A673 (cell line): Measurements from ENCODE around the gene SPNS1. TPM values are rescaled to one million over a fixed set of nuclear protein-coding genes. Genes with fewer than 3 reads are reported as not detected.

Experiments
- BruUV-seq: library from RNA; stranded (reverse); fragments of 400-500 nt; replicated peaks from 2 replicates; lab custom pipeline; 2021; lab: Mats Ljungman, UMichigan
- CTCF ChIA-PET: fragments of 300-600 bp; sonication (Branson Sonifier 250); formaldehyde crosslinking; loops from one replicate; lab custom pipeline; 2022; ENCODE audit warnings: antibody characterized with exemption; lab: Charles Lee
- POLR2A ChIA-PET: fragments of 300-600 bp; sonication (Branson Sonifier 250); formaldehyde crosslinking; loops from one replicate; lab custom pipeline; 2022; ENCODE audit warnings: antibody characterized with exemption; ENCODE audit not compliant: low non-redundant PET; lab: Charles Lee
- DNase-seq: peaks from one replicate; pipeline ENCODE4 v3.0.0-alpha.2; 2015; ENCODE audit warnings: low spot score
- H3K27ac ChIP-seq: fragments of 200-600 bp; sonication (generic); 2 replicates; pipeline ENCODE4 v1.5.1; 2016; ENCODE audit warnings: mixed run types, low read depth, mild to moderate bottlenecking, mixed read lengths, antibody characterized with exemption, low read length; ENCODE audit not compliant: poor library complexity, severe bottlenecking
- H3K27me3 ChIP-seq: fragments of 200-600 bp; sonication (generic); replicated peaks from 2 replicates; pipeline ENCODE4 v1.6.1; 2017; ENCODE audit warnings: mixed run types, low read depth, mild to moderate bottlenecking, mixed read lengths, antibody characterized with exemption, low read length; ENCODE audit not compliant: insufficient read depth, poor library complexity
- H3K36me3 ChIP-seq: fragments of 200-600 bp; sonication (generic); 2 replicates; pipeline ENCODE4 v1.6.1; 2016; ENCODE audit warnings: mixed run types, mild to moderate bottlenecking, mixed read lengths, antibody characterized with exemption, low read length; ENCODE audit not compliant: insufficient read depth, poor library complexity, severe bottlenecking
- H3K4me1 ChIP-seq: fragments of 200-600 bp; sonication (generic); 2 replicates; pipeline ENCODE4 v1.6.1; 2017; ENCODE audit warnings: mixed run types, mild to moderate bottlenecking, mixed read lengths, antibody characterized with exemption, low read length; ENCODE audit not compliant: insufficient read depth, poor library complexity, severe bottlenecking
- H3K4me3 ChIP-seq: fragments of 200-600 bp; sonication (generic); 2 replicates; pipeline ENCODE4 v1.5.1; 2016; ENCODE audit warnings: low read depth, mixed run types, mild to moderate bottlenecking, mixed read lengths, low read length; ENCODE audit not compliant: poor library complexity, severe bottlenecking
- H3K9me3 ChIP-seq: fragments of 200-600 bp; sonication (generic); 2 replicates; pipeline ENCODE4 v1.6.1; 2016; ENCODE audit warnings: mixed run types, low read depth, mild to moderate bottlenecking, mixed read lengths, antibody characterized with exemption, low read length; ENCODE audit not compliant: poor library complexity, severe bottlenecking
- EZH2 ChIP-seq: fragments of 200-600 bp; sonication (generic); IDR thresholded peaks from 2 replicates; pipeline ENCODE4 v1.6.1; 2017; ENCODE audit warnings: borderline replicate concordance, low read depth, mild to moderate bottlenecking, mixed read lengths, antibody characterized with exemption, low read length; ENCODE audit not compliant: poor library complexity, severe bottlenecking
- intact Hi-C: fragments of 100-400 bp; cut with micrococcal nuclease; formaldehyde crosslinking; loops from one replicate; pipeline ENCODE4 v1.10.0; 2022; ENCODE audit not compliant: unreplicated experiment
- total RNA-seq: library from RNA; stranded (reverse); gene quantifications from 2 replicates; pipeline ENCODE4 v1.2.3, GENCODE V29; 2021
- TF ChIP-seq, protein P1 (sequence below): fragments of 300-800, 200-600 bp; sonication (generic); conservative IDR thresholded peaks from 2 replicates; pipeline ENCODE4 v1.5.1; 2017; ENCODE audit warnings: low read depth, mild to moderate bottlenecking, antibody characterized with exemption, low read length, moderate library complexity, mixed read lengths

Gene SPNS1
- total RNA-seq, 1 experiment from 2014 or later = 46.3 TPM

DNA sequence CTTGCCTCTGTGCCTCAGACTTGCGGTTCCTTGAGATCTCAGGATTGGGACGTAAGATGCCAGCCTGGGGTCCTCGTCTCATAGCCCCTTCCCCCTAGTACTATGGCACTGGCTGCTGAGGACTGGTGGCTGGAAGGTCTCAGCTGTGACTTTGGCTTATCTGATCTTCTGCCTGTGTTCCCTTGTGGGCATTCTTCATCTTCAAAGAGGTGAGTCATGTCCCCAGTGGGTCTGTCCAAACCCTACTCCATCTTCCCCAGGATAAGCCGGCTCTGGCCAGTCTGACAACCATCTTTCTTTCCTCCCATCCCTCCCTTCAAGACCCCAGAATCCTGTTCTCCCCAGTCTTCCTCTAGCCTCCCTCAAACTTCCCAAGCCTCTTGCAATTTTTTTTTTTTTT lies 39.2 kb upstream of the SPNS1 start:
- BruUV-seq = no TSS peak
- no peak for TF ChIP-seq EZH2
- TF ChIP-seq, protein P1, sequence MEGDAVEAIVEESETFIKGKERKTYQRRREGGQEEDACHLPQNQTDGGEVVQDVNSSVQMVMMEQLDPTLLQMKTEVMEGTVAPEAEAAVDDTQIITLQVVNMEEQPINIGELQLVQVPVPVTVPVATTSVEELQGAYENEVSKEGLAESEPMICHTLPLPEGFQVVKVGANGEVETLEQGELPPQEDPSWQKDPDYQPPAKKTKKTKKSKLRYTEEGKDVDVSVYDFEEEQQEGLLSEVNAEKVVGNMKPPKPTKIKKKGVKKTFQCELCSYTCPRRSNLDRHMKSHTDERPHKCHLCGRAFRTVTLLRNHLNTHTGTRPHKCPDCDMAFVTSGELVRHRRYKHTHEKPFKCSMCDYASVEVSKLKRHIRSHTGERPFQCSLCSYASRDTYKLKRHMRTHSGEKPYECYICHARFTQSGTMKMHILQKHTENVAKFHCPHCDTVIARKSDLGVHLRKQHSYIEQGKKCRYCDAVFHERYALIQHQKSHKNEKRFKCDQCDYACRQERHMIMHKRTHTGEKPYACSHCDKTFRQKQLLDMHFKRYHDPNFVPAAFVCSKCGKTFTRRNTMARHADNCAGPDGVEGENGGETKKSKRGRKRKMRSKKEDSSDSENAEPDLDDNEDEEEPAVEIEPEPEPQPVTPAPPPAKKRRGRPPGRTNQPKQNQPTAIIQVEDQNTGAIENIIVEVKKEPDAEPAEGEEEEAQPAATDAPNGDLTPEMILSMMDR = no peak
- ChIA-PET CTCF (no interaction called here), POLR2A (no interaction called here)
- DNase-seq = no peak
- Histone ChIP-seq H3K9me3 (no peaks in the 10 kb centered on the region), H3K27ac (no peak overlapping the region), H3K4me1 (peaks cover 12% of the 10 kb centered on the region), H3K36me3 (no peaks in the 10 kb centered on the region), H3K4me3 (no peak overlapping the region), H3K27me3 (no peaks in the 10 kb centered on the region)
- intact Hi-C loops = no loop called here

GRCh38 chr16:28935924-28936783 lies 38.4 kb upstream of the SPNS1 start:
- peaks cover 5% of the 10 kb centered on the region for H3K4me1 ChIP-seq
- BruUV-seq = no TSS peak
- no peaks in the 10 kb centered on the region for H3K9me3 ChIP-seq
- POLR2A ChIA-PET = no interaction called here
- H3K4me3 ChIP-seq = peak overlapping the region; percentile 22
- CTCF ChIA-PET = interaction anchor here (1.0 kb wide), 1 partner anchor 9 kb away, joined by 6 read pairs; no protein-coding TSS in a partner anchor
- H3K27me3 ChIP-seq = no peaks in the 10 kb centered on the region
- intact Hi-C loops = no loop called here
- TF ChIP-seq, protein P1 = no peak
- no peak for TF ChIP-seq EZH2
- peak; percentile 87 for DNase-seq
- H3K27ac ChIP-seq = no peak overlapping the region
- H3K36me3 ChIP-seq = no peaks in the 10 kb centered on the region

GRCh38 chr16:28936784-28937155 lies 37.8 kb upstream of the SPNS1 start:
- TF ChIP-seq, protein P1 = no peak
- no peak for TF ChIP-seq EZH2
- BruUV-seq = no TSS peak
- POLR2A ChIA-PET = no interaction called here
- Histone ChIP-seq H3K27ac (no peak overlapping the region), H3K4me1 (peaks cover 5% of the 10 kb centered on the region), H3K9me3 (no peaks in the 10 kb centered on the region), H3K27me3 (no peaks in the 10 kb centered on the region), H3K36me3 (no peaks in the 10 kb centered on the region), H3K4me3 (no peak overlapping the region)
- CTCF ChIA-PET = interaction anchor here (1.0 kb wide), 1 partner anchor 8 kb away, joined by 6 read pairs; no protein-coding TSS in a partner anchor
- DNase-seq = no peak
- intact Hi-C loops = no loop called here
